GM20000 (cell line): ENCODE measurements around the gene POLD3.

Experiments
- DNase-seq: peaks from one replicate; pipeline ENCODE4 v3.0.0; 2012; ENCODE audit warnings: low spot score
- CTCF ChIP-seq: IDR thresholded peaks from 2 replicates; pipeline ENCODE4 v1.5.1; 2012; ENCODE audit warnings: mild to moderate bottlenecking, control low read depth; ENCODE audit errors: extremely low read depth, missing control alignments

Gene POLD3

GRCh38 chr11:74675761-74676160 lies 83.4 kb downstream of the POLD3 start:
- TF ChIP-seq CTCF, result no peak
- peak; percentile 2 for DNase-seq

GRCh38 chr11:74676596-74676995 lies 84.2 kb downstream of the POLD3 start:
- TF ChIP-seq CTCF, result no peak
- peak; percentile 2 for DNase-seq

GRCh38 chr11:74677131-74677530 lies 84.7 kb downstream of the POLD3 start:
- DNase-seq, result peak; percentile 2
- TF ChIP-seq CTCF, result no peak

- peak; percentile 1 for DNase-seq
- TF ChIP-seq CTCF, result no peak
These were observed 85.7 kb downstream of the POLD3 start for GRCh38 chr11:74678041-74678440.

- no peak for TF ChIP-seq CTCF
- no peak for DNase-seq
These were observed 86.5 kb downstream of the POLD3 start for GRCh38 chr11:74678591-74679512.

- no peak for TF ChIP-seq CTCF
- no peak for DNase-seq
These were observed 87.1 kb downstream of the POLD3 start for GRCh38 chr11:74679513-74679865.

- TF ChIP-seq CTCF, result no peak
- no peak for DNase-seq
These were observed 87.8 kb downstream of the POLD3 start for GRCh38 chr11:74680035-74680671.
